ENCODE results near the gene EMB.
"Not testable (repeated sequence)": the region's sequence is repeated elsewhere in the genome, so short reads cannot be mapped to it uniquely, and the experiment has no call there.

Gene EMB

GRCh38 chr5:50445296-50445949 is 4.3 kb upstream of the EMB start:
- DNase-seq (ENCODE audit: low spot score): no peak
- no peak overlapping the region for H3K4me3 ChIP-seq (ENCODE audit: severe bottlenecking)
- ATAC-seq (ENCODE audit: low read depth): no peak
- no peaks in the 10 kb centered on the region for H3K27me3 ChIP-seq (ENCODE audit: insufficient read depth, poor library complexity, severe bottlenecking)
- TF ChIP-seq CTCF (IDR thresholded peaks at IDR 0.05; ENCODE audit: poor library complexity, severe bottlenecking): no peak
- H3K27ac ChIP-seq (ENCODE audit: poor library complexity, severe bottlenecking): no peak overlapping the region
- H3K9me3 ChIP-seq (ENCODE audit: severe bottlenecking): no peaks in the 10 kb centered on the region
- H3K4me1 ChIP-seq (ENCODE audit: insufficient read depth, poor library complexity, severe bottlenecking): peaks cover 9% of the 10 kb centered on the region
- no peaks in the 10 kb centered on the region for H3K36me3 ChIP-seq (ENCODE audit: low read depth)

- ATAC-seq (ENCODE audit: low read depth); H3K9me3 ChIP-seq (ENCODE audit: severe bottlenecking); H3K4me1 ChIP-seq (ENCODE audit: insufficient read depth, poor library complexity, severe bottlenecking); H3K4me3 ChIP-seq (ENCODE audit: severe bottlenecking); H3K27me3 ChIP-seq (ENCODE audit: insufficient read depth, poor library complexity, severe bottlenecking); H3K27ac ChIP-seq (ENCODE audit: poor library complexity, severe bottlenecking); DNase-seq (ENCODE audit: low spot score); H3K36me3 ChIP-seq (ENCODE audit: low read depth): not testable (repeated sequence)
Observed at GRCh38 chr5:50442559-50443539, 1.8 kb upstream of the EMB start.

GRCh38 chr5:50441493-50441955 is 436 bp upstream of the EMB start:
- no peaks in the 10 kb centered on the region for H3K36me3 ChIP-seq (ENCODE audit: low read depth)
- no peak for TF ChIP-seq CTCF (IDR thresholded peaks at IDR 0.05; ENCODE audit: poor library complexity, severe bottlenecking)
- peak overlapping the region; percentile 46 for H3K4me3 ChIP-seq (ENCODE audit: severe bottlenecking)
- H3K9me3 ChIP-seq (ENCODE audit: severe bottlenecking): no peaks in the 10 kb centered on the region
- H3K27me3 ChIP-seq (ENCODE audit: insufficient read depth, poor library complexity, severe bottlenecking): no peaks in the 10 kb centered on the region
- ATAC-seq (ENCODE audit: low read depth) (peak; percentile 2; the same call in 1 of the 3 replicates), DNase-seq (ENCODE audit: low spot score) (no peak)
- H3K27ac ChIP-seq (ENCODE audit: poor library complexity, severe bottlenecking): peak overlapping the region; percentile 74
- H3K4me1 ChIP-seq (ENCODE audit: insufficient read depth, poor library complexity, severe bottlenecking): peaks cover 9% of the 10 kb centered on the region

GRCh38 chr5:50439221-50439620 is 1.9 kb downstream of the EMB start:
- no peak for ATAC-seq (ENCODE audit: low read depth)
- no peak for TF ChIP-seq CTCF (IDR thresholded peaks at IDR 0.05; ENCODE audit: poor library complexity, severe bottlenecking)
- no peak for DNase-seq (ENCODE audit: low spot score)
- no peak overlapping the region for H3K27ac ChIP-seq (ENCODE audit: poor library complexity, severe bottlenecking)
- H3K4me1 ChIP-seq (ENCODE audit: insufficient read depth, poor library complexity, severe bottlenecking): peaks cover 9% of the 10 kb centered on the region
- no peak overlapping the region for H3K4me3 ChIP-seq (ENCODE audit: severe bottlenecking)
- H3K27me3 ChIP-seq (ENCODE audit: insufficient read depth, poor library complexity, severe bottlenecking): no peaks in the 10 kb centered on the region
- H3K9me3 ChIP-seq (ENCODE audit: severe bottlenecking): no peaks in the 10 kb centered on the region
- peaks cover 2% of the 10 kb centered on the region; the same call in 1 of the 2 replicates for H3K36me3 ChIP-seq (ENCODE audit: low read depth)

GRCh38 chr5:50438060-50438459 is 3.0 kb downstream of the EMB start:
- H3K4me3 ChIP-seq (ENCODE audit: severe bottlenecking); DNase-seq (ENCODE audit: low spot score); ATAC-seq (ENCODE audit: low read depth); H3K4me1 ChIP-seq (ENCODE audit: insufficient read depth, poor library complexity, severe bottlenecking); H3K9me3 ChIP-seq (ENCODE audit: severe bottlenecking); H3K27ac ChIP-seq (ENCODE audit: poor library complexity, severe bottlenecking); H3K36me3 ChIP-seq (ENCODE audit: low read depth); H3K27me3 ChIP-seq (ENCODE audit: insufficient read depth, poor library complexity, severe bottlenecking): not testable (repeated sequence)

Data from RWPE2 (cell line).